Vagina (tissue), 2 donors: Measurements from ENCODE around the gene GSG1L.

ENCODE experiments used
- CTCF ChIP-seq, 3 experiments: fragments of 450-650 bp in 2 of 3; fragments of 200-600 bp in 1 of 3; sonication (generic) in 1 of 3; IDR thresholded peaks; one replicate each; pipeline ENCODE4 v1.5.1; 2017 to 2019; ENCODE audit warnings: antibody characterized with exemption in 3 of 3, mild to moderate bottlenecking in 2 of 3, moderate library complexity in 2 of 3
- POLR2A ChIP-seq, 2 donors: fragments of 450-650 bp; IDR thresholded peaks; one replicate each; pipeline ENCODE4 v1.6.1; 2017; ENCODE audit warnings: antibody characterized with exemption in 2 of 2, mild to moderate bottlenecking in 2 of 2, moderate library complexity in 2 of 2

GRCh38 chr16:27973678-27974077 is 89.8 kb downstream of the GSG1L start:
- no peak for TF ChIP-seq CTCF (IDR thresholded peaks at IDR 0.05)
- TF ChIP-seq POLR2A (IDR thresholded peaks at IDR 0.05) = no peak
